DOHH2 (cell line): ENCODE measurements around the gene GTPBP3.
A peak's percentile ranks its signal among the peaks of the same experiment; 100 is the strongest.

ENCODE experiments used
- H3F3A ChIP-seq: fragments of 200-600 bp; sonication (generic), shearing (Covaris generic); 2 replicates; pipeline ENCODE4 v1.6.0; 2016; ENCODE audit warnings: antibody characterized with exemption, mild to moderate bottlenecking; ENCODE audit not compliant: control insufficient read depth, insufficient read depth
- H3K27ac ChIP-seq: fragments of 200-600 bp; sonication (generic); 2 replicates; pipeline ENCODE4 v1.5.1; 2014; ENCODE audit warnings: low read depth, mild to moderate bottlenecking, low read length, moderate library complexity
- H3K27me3 ChIP-seq: fragments of 200-600 bp; sonication (generic); 2 replicates; pipeline ENCODE4 v1.6.1; 2014; ENCODE audit warnings: mild to moderate bottlenecking, low read length, mixed read lengths; ENCODE audit not compliant: control insufficient read depth
- H3K36me3 ChIP-seq: fragments of 200-600 bp; sonication (generic); 2 replicates; pipeline ENCODE4 v1.6.1; 2014; ENCODE audit warnings: mild to moderate bottlenecking, low read length, moderate library complexity, mixed read lengths; ENCODE audit not compliant: control insufficient read depth
- H3K4me1 ChIP-seq: fragments of 200-600 bp; sonication (generic); 2 replicates; pipeline ENCODE4 v1.6.1; 2014; ENCODE audit warnings: mild to moderate bottlenecking, low read length, mixed read lengths; ENCODE audit not compliant: control insufficient read depth
- H3K4me2 ChIP-seq: fragments of 200-600 bp; sonication (generic); 2 replicates; pipeline ENCODE4 v1.6.0; 2014; ENCODE audit warnings: mild to moderate bottlenecking, low read length, moderate library complexity
- H3K4me3 ChIP-seq: fragments of 200-600 bp; sonication (generic); 2 replicates; pipeline ENCODE4 v1.5.1; 2014; ENCODE audit warnings: mild to moderate bottlenecking, low read length, mixed read lengths
- H3K79me2 ChIP-seq: fragments of 200-600 bp; sonication (generic); 2 replicates; pipeline ENCODE4 v1.6.1; 2014; ENCODE audit warnings: mild to moderate bottlenecking, low read length, mixed read lengths; ENCODE audit not compliant: control insufficient read depth
- H3K9me2 ChIP-seq: fragments of 200-600 bp; sonication (generic); replicated peaks from 2 replicates; pipeline ENCODE4 v1.6.1; 2014; ENCODE audit warnings: mild to moderate bottlenecking, low read length, mixed read lengths; ENCODE audit not compliant: control insufficient read depth
- H3K9me3 ChIP-seq: fragments of 200-600 bp; sonication (generic); 2 replicates; pipeline ENCODE4 v1.6.1; 2014; ENCODE audit warnings: antibody characterized with exemption, low read length, mixed read lengths; ENCODE audit not compliant: control insufficient read depth, insufficient read depth
- H4K20me1 ChIP-seq: fragments of 200-600 bp; sonication (generic); 2 replicates; pipeline ENCODE4 v1.6.0; 2014; ENCODE audit warnings: low read depth, mild to moderate bottlenecking, antibody characterized with exemption, low read length, moderate library complexity; ENCODE audit not compliant: control insufficient read depth, insufficient read depth
- CTCF ChIP-seq: fragments of 200-600 bp; sonication (generic); IDR thresholded peaks from one replicate; pipeline ENCODE4 v1.5.1; 2014; ENCODE audit warnings: antibody characterized with exemption, mild to moderate bottlenecking, low read depth, low read length; ENCODE audit not compliant: poor library complexity, severe bottlenecking
- EZH2phosphoT487 ChIP-seq: fragments of 200-600 bp; sonication (generic); IDR thresholded peaks from 2 replicates; pipeline ENCODE4 v1.6.1; 2017; ENCODE audit warnings: borderline replicate concordance, mild to moderate bottlenecking, antibody characterized with exemption, low read length, moderate library complexity, mixed read lengths

Gene GTPBP3

GRCh38 chr19:17389288-17389687 is 51.9 kb downstream of the GTPBP3 start:
- Histone ChIP-seq H3K27ac (no peak overlapping the region), H3F3A (peaks cover 10% of the 10 kb centered on the region), H3K4me2 (no peak overlapping the region), H3K4me1 (peaks cover 16% of the 10 kb centered on the region), H3K36me3 (no peaks in the 10 kb centered on the region), H3K4me3 (no peak overlapping the region), H3K27me3 (0 out of 2 replicates have a peak, but pooled peaks cover 2% of the 10 kb centered on the region), H3K9me3 (no peaks in the 10 kb centered on the region), H3K79me2 (no peaks in the 10 kb centered on the region), H4K20me1 (no peaks in the 10 kb centered on the region), H3K9me2 (no peaks in the 10 kb centered on the region)
- TF ChIP-seq EZH2phosphoT487: no peak
- no peak for TF ChIP-seq CTCF

- no peak overlapping the region for H3K27ac ChIP-seq
- no peaks in the 10 kb centered on the region for H3K79me2 ChIP-seq
- peaks cover 21% of the 10 kb centered on the region for H3K4me1 ChIP-seq
Measured at GRCh38 chr19:17389957-17390664, 52.8 kb downstream of the GTPBP3 start.

GRCh38 chr19:17390665-17391370 is 53.5 kb downstream of the GTPBP3 start:
- Histone ChIP-seq H3K79me2 (no peaks in the 10 kb centered on the region), H3K4me3 (peak overlapping the region; percentile 53), H3K4me2 (peak overlapping the region; percentile 66), H3K9me3 (no peaks in the 10 kb centered on the region), H3K27ac (no peak overlapping the region), H3K9me2 (no peaks in the 10 kb centered on the region), H3K27me3 (0 out of 2 replicates have a peak, but pooled peaks cover 2% of the 10 kb centered on the region), H3K36me3 (peaks cover 3% of the 10 kb centered on the region), H3F3A (peaks cover 10% of the 10 kb centered on the region), H4K20me1 (no peaks in the 10 kb centered on the region), H3K4me1 (peaks cover 26% of the 10 kb centered on the region)
- no peak for TF ChIP-seq EZH2phosphoT487
- peak; percentile 78 for TF ChIP-seq CTCF

More at GRCh38 chr19:17389957-17390664, 52.8 kb downstream of the GTPBP3 start:
- H3K9me2 ChIP-seq: no peaks in the 10 kb centered on the region
- H3K4me3 ChIP-seq: peak overlapping the region; percentile 53
- H3K9me3 ChIP-seq: no peaks in the 10 kb centered on the region
- 0 out of 2 replicates have a peak, but pooled peaks cover 2% of the 10 kb centered on the region for H3K27me3 ChIP-seq
- H4K20me1 ChIP-seq: no peaks in the 10 kb centered on the region
- peaks cover under 1% of the 10 kb centered on the region for H3K36me3 ChIP-seq
- peaks cover 8% of the 10 kb centered on the region for H3F3A ChIP-seq
- TF ChIP-seq CTCF (no peak), EZH2phosphoT487 (no peak)
- H3K4me2 ChIP-seq: peak overlapping the region; percentile 66
